Endothelial cell of hepatic sinusoid (primary cell): ENCODE results near the gene PROM2.

Source experiments
- in situ Hi-C: cut with HindIII; loops from 2 replicates; pipeline ENCODE4 v1.10.0; 2017; ENCODE audit warnings: low sequenced_read_pairs

Gene PROM2

GRCh38 chr2:95333056-95333455, 58.8 kb downstream of the PROM2 start:
- in situ Hi-C loops, result no loop called here

DNA sequence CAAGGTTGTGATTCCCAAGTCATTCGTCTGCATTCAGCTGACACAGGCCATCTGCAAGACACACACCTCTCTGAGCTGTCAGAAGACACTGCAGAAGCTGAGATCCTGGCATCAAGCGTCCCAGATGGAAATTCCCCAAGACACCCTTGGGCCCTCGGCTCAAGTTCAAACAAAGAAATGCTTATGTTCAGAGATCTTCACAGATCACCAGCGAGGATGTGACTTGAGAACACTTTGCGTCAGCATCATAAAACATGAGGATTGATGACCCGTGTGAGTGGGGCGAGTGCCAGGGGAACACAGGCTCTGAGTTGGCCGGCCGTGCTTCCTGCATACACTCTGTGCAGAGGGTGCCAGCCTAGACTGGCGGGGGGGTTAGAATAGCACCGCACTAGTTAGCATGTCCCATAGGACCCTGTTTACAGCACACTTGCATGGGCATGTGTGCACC, 59.7 kb downstream of the PROM2 start:
- in situ Hi-C loops, result no loop called here

DNA sequence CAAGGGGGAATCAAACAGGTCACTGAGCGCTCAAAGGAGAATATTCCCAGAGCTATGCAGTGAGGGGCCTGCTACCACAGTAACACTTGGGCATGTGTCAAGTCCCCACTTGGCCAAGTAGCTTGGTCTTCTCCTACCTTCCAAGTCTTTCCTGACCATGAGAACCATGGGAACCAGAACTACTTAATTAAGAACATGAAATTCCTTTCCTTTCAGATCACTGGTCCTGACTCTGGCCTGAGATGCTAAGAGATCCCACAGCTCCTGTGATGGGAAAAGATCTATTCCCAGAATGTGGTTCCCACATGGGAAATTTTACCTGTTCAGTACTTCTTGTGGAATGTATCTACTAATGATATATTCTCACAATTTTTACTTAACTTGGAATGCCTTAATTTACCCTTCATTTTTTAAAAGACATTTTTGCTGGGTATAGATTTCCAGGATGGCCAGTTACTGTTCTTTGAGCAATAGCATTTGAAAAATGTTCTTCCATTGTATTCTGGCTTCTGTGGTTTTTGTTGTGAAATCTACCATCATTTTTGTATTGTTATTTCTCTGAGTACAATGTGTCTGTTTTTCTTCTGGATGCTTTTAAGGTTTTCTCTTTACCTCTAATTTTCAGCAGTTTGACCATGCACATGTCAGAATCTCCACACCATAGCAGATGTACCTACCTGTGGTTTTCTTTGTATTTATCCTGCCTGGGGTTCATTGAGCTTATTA, 60.8 kb downstream of the PROM2 start:
- in situ Hi-C loops, result no loop called here

- in situ Hi-C loops, result no loop called here
Measured at GRCh38 chr2:95336406-95336805, 62.2 kb downstream of the PROM2 start.

DNA sequence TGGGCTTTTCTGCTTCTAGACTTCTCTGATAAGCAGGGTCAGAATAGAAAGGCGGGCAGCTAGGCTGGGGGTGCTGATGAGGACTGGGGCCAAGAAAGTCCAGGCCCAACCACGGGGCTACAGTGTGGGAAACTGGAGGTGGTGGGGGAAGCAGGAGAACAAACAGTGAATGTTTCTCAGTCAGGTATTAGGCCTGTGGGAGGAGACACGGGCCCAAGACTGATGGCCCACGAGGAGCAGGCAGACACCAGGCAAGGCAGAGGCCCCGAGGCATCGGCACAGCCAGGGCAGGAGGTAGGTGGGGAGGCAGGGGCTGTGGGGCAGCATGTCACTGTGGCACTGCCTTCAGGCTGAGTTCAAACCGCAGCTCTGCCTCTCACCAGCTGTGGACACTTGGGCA, 63.6 kb downstream of the PROM2 start:
- in situ Hi-C loops, result no loop called here
